OCI-LY7 (cell line): Measurements from ENCODE around the gene SMARCC1.

Source experiments
- CTCF ChIP-seq: fragments of 200-600 bp; sonication (generic); conservative IDR thresholded peaks from 2 replicates; pipeline ENCODE4 v1.5.1; 2014; ENCODE audit warnings: mild to moderate bottlenecking, antibody characterized with exemption, low read length, moderate library complexity, mixed read lengths
- EZH2phosphoT487 ChIP-seq: fragments of 200-600 bp; sonication (generic); IDR thresholded peaks from 2 replicates; pipeline ENCODE4 v1.6.1; 2018; ENCODE audit warnings: low read depth, borderline replicate concordance, mild to moderate bottlenecking, mixed run types, antibody characterized with exemption, low read length, moderate library complexity, mixed read lengths

DNA sequence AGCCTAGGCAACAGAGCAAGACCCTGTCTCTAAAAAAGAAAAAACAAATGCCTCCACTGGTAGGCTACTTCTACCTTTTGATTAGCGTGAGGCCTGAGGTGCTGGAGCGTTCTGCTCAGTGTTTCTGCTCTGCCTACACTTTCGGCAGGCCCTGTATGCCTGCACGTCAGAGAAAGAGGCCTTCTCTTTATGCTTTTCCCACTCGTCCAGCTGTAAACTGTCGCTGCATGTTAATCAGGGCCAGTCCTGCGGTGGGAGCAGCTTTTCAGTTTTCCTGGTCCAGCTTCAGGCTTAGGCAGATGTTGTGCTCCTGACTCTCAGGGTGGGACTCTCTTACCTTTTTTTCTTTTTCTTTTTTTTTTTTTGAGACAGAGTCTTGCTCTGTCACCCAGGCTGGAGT, 228.3 kb downstream of the SMARCC1 start:
- TF ChIP-seq EZH2phosphoT487 (no peak), CTCF (no peak)
